ENCODE data around the gene ASAP3. TPM values are rescaled to one million over a fixed set of nuclear protein-coding genes. Genes with fewer than 3 reads are reported as not detected.
"Not testable (repeated sequence)": the region's sequence is repeated elsewhere in the genome, so short reads cannot be mapped to it uniquely, and the experiment has no call there.

Gene ASAP3
- total RNA-seq, 1 experiment from 2014 or later: 2.9 TPM

DNA sequence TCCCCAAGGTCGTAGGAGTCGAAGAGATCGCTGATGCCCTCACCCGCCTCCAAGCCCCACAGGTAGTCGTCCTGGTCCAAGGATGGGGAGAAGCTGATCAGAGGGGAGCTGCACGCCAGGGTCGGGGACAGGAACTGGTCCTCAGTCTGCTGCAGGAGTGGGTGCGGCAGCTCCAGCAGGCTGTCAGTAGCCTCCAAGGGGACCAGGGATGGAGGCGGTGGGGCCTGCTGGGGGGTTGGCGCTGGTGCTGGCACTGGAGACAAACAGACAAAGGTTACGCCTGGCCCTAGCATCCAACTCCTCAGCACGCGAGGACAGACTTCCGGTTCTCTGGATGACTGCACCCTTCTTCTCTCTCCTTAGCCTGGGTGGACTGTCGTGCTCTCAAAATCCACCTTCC, 25.9 kb upstream of the ASAP3 start:
- Mint-ChIP-seq H3K36me3 (ENCODE audit: insufficient read depth, unreplicated experiment) (peaks cover 7% of the 10 kb centered on the region), H3K4me1 (ENCODE audit: low read depth, unreplicated experiment) (no peaks in the 10 kb centered on the region), H3K27me3 (ENCODE audit: unreplicated experiment) (no peaks in the 10 kb centered on the region), H3K27ac (ENCODE audit: unreplicated experiment) (no peak overlapping the region), H3K4me3 (ENCODE audit: low read depth, unreplicated experiment) (no peak overlapping the region), H3K9me3 (ENCODE audit: low read depth, unreplicated experiment) (no peaks in the 10 kb centered on the region)
- CTCF ChIA-PET: no interaction called here
- no peak for DNase-seq
- BruUV-seq (replicated peaks): no TSS peak
- intact Hi-C loops (cut with micrococcal nuclease; ENCODE audit: unreplicated experiment): no loop called here
- TF ChIP-seq, protein P1, sequence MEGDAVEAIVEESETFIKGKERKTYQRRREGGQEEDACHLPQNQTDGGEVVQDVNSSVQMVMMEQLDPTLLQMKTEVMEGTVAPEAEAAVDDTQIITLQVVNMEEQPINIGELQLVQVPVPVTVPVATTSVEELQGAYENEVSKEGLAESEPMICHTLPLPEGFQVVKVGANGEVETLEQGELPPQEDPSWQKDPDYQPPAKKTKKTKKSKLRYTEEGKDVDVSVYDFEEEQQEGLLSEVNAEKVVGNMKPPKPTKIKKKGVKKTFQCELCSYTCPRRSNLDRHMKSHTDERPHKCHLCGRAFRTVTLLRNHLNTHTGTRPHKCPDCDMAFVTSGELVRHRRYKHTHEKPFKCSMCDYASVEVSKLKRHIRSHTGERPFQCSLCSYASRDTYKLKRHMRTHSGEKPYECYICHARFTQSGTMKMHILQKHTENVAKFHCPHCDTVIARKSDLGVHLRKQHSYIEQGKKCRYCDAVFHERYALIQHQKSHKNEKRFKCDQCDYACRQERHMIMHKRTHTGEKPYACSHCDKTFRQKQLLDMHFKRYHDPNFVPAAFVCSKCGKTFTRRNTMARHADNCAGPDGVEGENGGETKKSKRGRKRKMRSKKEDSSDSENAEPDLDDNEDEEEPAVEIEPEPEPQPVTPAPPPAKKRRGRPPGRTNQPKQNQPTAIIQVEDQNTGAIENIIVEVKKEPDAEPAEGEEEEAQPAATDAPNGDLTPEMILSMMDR (IDR thresholded peaks at IDR 0.05; ENCODE audit: unreplicated experiment): no peak

DNA sequence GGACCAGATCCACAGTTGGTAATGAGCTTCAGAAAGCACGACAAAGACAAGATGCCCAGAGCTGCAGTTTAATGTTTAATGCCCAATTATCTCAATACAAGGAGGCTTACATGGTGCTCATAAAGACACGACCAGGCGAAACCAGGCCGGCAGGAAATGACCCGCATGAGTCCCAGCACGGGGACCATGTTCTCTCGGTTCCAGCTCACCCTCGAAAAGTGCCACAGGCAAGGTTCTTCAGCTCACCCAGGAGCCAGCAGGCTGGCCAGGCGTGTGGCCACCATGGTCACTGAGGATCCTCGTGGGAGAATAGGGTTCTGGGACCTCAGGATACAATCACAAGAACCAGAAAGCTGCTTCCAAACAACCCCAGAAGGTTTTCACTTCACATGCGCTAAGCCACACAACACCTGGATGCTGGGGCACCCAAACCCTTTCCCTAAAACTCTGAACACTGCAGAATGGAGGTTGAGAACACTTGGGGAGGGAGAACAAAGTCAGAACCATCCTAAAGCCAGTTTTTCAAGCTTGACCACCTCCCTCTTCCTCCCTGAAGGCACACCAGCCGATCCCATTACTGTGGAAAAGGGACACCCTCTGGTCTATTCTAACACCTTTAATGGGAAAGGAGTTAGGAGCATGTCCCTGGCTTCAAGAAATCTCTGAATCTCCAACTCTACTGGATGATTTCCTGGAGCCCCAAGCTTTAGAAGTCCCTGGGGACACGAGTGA, 22.6 kb upstream of the ASAP3 start:
- no TSS peak for BruUV-seq (replicated peaks)
- no peak for DNase-seq
- Mint-ChIP-seq H3K27ac (ENCODE audit: unreplicated experiment) (no peak overlapping the region), H3K27me3 (ENCODE audit: unreplicated experiment) (no peaks in the 10 kb centered on the region), H3K9me3 (ENCODE audit: low read depth, unreplicated experiment) (no peaks in the 10 kb centered on the region), H3K36me3 (ENCODE audit: insufficient read depth, unreplicated experiment) (no peaks in the 10 kb centered on the region), H3K4me1 (ENCODE audit: low read depth, unreplicated experiment) (no peaks in the 10 kb centered on the region), H3K4me3 (ENCODE audit: low read depth, unreplicated experiment) (no peak overlapping the region)
- TF ChIP-seq, protein P1 (IDR thresholded peaks at IDR 0.05; ENCODE audit: unreplicated experiment): no peak
- CTCF ChIA-PET: no interaction called here
- intact Hi-C loops (cut with micrococcal nuclease; ENCODE audit: unreplicated experiment): no loop called here

DNA sequence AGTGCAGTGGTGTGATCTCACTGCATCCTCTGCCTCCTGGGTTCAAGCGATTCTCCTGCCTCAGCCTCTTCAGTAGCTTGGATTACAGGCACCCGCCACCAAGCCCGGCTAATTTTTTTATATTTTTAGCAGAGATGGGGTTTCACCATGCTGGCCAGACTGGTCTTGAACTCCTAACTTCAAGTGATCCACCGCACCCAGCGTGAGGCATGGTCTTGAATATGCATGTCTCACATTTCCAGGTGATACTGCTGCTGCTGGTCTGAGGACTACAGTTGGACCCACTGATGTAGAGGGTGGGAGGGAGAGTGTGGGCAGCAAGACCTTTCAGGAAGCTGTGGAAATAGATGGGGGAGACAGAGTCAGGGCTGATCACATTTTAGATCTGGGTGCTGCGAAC, 21.9 kb upstream of the ASAP3 start:
- DNase-seq: no peak
- no peaks in the 10 kb centered on the region for H3K36me3 Mint-ChIP-seq (ENCODE audit: insufficient read depth, unreplicated experiment)
- CTCF ChIA-PET: no interaction called here
- no peaks in the 10 kb centered on the region for H3K9me3 Mint-ChIP-seq (ENCODE audit: low read depth, unreplicated experiment)
- no peaks in the 10 kb centered on the region for H3K4me1 Mint-ChIP-seq (ENCODE audit: low read depth, unreplicated experiment)
- TF ChIP-seq, protein P1 (IDR thresholded peaks at IDR 0.05; ENCODE audit: unreplicated experiment): no peak
- no TSS peak for BruUV-seq (replicated peaks)
- intact Hi-C loops (cut with micrococcal nuclease; ENCODE audit: unreplicated experiment): no loop called here
- H3K27me3 Mint-ChIP-seq (ENCODE audit: unreplicated experiment): no peaks in the 10 kb centered on the region
- no peak overlapping the region for H3K27ac Mint-ChIP-seq (ENCODE audit: unreplicated experiment)
- no peak overlapping the region for H3K4me3 Mint-ChIP-seq (ENCODE audit: low read depth, unreplicated experiment)

DNA sequence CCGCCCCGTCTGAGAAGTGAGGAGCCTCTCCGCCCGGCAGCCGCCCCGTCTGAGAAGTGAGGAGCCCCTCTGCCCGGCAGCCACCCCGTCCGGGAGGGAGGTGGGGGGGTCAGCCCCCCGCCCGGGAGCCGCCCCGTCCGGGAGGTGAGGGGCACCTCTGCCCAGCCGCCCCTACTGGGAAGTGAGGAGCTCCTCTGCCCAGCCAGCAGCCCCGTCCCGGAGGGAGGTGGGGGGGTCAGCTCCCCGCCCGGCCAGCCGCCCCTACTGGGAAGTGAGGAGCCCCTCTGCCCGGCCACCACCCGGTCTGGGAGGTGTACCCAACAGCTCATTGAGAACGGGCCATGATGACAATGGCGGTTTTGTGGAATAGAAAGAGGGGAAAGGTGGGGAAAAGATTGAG, 20.2 kb upstream of the ASAP3 start:
- H3K36me3 Mint-ChIP-seq (ENCODE audit: insufficient read depth, unreplicated experiment); H3K27me3 Mint-ChIP-seq (ENCODE audit: unreplicated experiment); H3K9me3 Mint-ChIP-seq (ENCODE audit: low read depth, unreplicated experiment); H3K27ac Mint-ChIP-seq (ENCODE audit: unreplicated experiment); intact Hi-C loops (cut with micrococcal nuclease; ENCODE audit: unreplicated experiment); BruUV-seq (replicated peaks); H3K4me1 Mint-ChIP-seq (ENCODE audit: low read depth, unreplicated experiment); DNase-seq; H3K4me3 Mint-ChIP-seq (ENCODE audit: low read depth, unreplicated experiment); CTCF ChIA-PET: not testable (repeated sequence)

DNA sequence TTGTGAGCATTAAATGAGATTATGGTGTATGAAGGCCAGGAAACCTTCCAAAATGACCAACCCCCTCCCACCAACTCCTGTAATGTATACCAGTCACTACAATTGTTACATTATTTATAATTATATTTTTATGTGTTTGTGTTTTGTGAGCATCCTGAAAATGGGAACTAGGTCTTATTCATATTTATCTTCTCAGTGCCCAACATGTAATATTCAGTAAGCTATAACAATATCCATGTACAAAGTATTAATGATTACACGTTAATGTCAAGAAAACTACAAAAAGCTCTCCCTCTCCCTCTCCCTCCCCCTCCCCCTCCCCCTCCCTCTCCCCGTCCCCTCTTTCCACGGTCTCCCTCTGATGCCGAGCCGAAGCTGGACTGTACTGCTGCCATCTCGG, 19.0 kb upstream of the ASAP3 start:
- CTCF ChIA-PET: interaction anchor here (0.5 to 0.6 kb wide), 2 partner anchors 22 to 263 kb away, joined by 4 read pairs; no protein-coding TSS in a partner anchor
- Mint-ChIP-seq H3K4me1 (ENCODE audit: low read depth, unreplicated experiment) (no peaks in the 10 kb centered on the region), H3K4me3 (ENCODE audit: low read depth, unreplicated experiment) (no peak overlapping the region), H3K27me3 (ENCODE audit: unreplicated experiment) (no peaks in the 10 kb centered on the region), H3K36me3 (ENCODE audit: insufficient read depth, unreplicated experiment) (no peaks in the 10 kb centered on the region), H3K27ac (ENCODE audit: unreplicated experiment) (no peak overlapping the region), H3K9me3 (ENCODE audit: low read depth, unreplicated experiment) (no peaks in the 10 kb centered on the region)
- no peak for DNase-seq
- TF ChIP-seq, protein P1 (IDR thresholded peaks at IDR 0.05; ENCODE audit: unreplicated experiment): no peak
- BruUV-seq (replicated peaks): no TSS peak
- intact Hi-C loops (cut with micrococcal nuclease; ENCODE audit: unreplicated experiment): no loop called here
